Vagina (tissue), 2 donors: Measurements from ENCODE around the gene PTPN9. TPM values are rescaled to one million over a fixed set of nuclear protein-coding genes. Genes with fewer than 3 reads are reported as not detected.
"Not testable (repeated sequence)": the region's sequence is repeated elsewhere in the genome, so short reads cannot be mapped to it uniquely, and the experiment has no call there.

Source experiments
- DNase-seq, 2 donors: peaks; one replicate each; pipeline ENCODE4 v3.0.0-alpha.2; 2017; ENCODE audit errors: extremely low spot score in 2 of 2
- H3K27ac ChIP-seq: fragments of 200-600 bp; sonication (generic); one replicate; pipeline ENCODE4 v1.5.1; 2019
- H3K27me3 ChIP-seq: fragments of 200-600 bp; sonication (generic); one replicate; pipeline ENCODE4 v1.5.1; 2019
- H3K36me3 ChIP-seq, 2 donors: fragments of 200-600 bp; sonication (generic); one replicate each; pipeline ENCODE4 v1.5.1; 2017 to 2019
- H3K4me1 ChIP-seq: fragments of 200-600 bp; sonication (generic); one replicate; pipeline ENCODE4 v1.5.1; 2019
- H3K4me3 ChIP-seq, 2 donors: fragments of 200-600 bp; sonication (generic); 1 replicate in 1 of 2; 2 replicates in 1 of 2; pipeline ENCODE4 v1.5.1; 2016 to 2019
- H3K9me3 ChIP-seq: fragments of 200-600 bp; sonication (generic); one replicate; pipeline ENCODE4 v1.5.1; 2019
- POLR2A ChIP-seq, 2 donors: fragments of 450-650 bp; IDR thresholded peaks; one replicate each; pipeline ENCODE4 v1.6.1; 2017; ENCODE audit warnings: antibody characterized with exemption in 2 of 2, mild to moderate bottlenecking in 2 of 2, moderate library complexity in 2 of 2
- POLR2AphosphoS5 ChIP-seq, 2 donors: sonication (generic); formaldehyde crosslinking; IDR thresholded peaks; one replicate each; pipeline ENCODE4 v1.9.0; 2017; ENCODE audit warnings: antibody characterized with exemption in 2 of 2, mild to moderate bottlenecking in 2 of 2, low read depth in 1 of 2; ENCODE audit not compliant: insufficient read depth in 1 of 2
- intact Hi-C: fragments of 100-400 bp; cut with DNase I; formaldehyde crosslinking; loops from one replicate; pipeline ENCODE4 v1.15.1; 2023
- total RNA-seq: library from RNA; depleted of rRNA; stranded (reverse); fragments of >200 nt; gene quantifications from one replicate; pipeline ENCODE4 v1.2.3, GENCODE V29; 2016
- TF ChIP-seq, protein P1 (sequence below), 3 experiments: fragments of 450-650 bp in 2 of 3; fragments of 200-600 bp in 1 of 3; sonication (generic) in 1 of 3; IDR thresholded peaks; one replicate each; pipeline ENCODE4 v1.5.1; 2017 to 2019; ENCODE audit warnings: antibody characterized with exemption in 3 of 3, mild to moderate bottlenecking in 2 of 3, moderate library complexity in 2 of 3

Gene PTPN9
- total RNA-seq, 1 donor from 2014 or later = 18.2 TPM

DNA sequence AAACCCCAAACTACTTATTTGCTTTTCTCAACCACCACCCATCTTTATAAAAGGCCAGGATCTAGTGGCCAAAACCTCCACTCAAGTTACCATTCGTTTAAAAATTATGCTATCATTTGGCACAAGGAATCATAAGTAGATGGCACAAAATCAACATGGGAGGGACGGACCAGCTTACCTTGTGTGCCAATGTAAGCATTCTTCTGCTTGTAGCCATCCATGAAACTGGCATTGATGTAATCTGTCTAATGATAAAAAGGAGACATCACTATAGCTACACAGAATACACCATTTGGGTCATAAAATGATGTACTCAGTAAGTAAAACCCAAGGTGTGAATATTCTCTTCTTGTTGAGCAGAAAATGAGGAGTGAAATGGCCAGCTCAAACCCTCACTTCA is 99.4 kb downstream of the PTPN9 start:
- H3K27ac ChIP-seq = no peak overlapping the region
- H3K27me3 ChIP-seq = no peaks in the 10 kb centered on the region
- no peaks in the 10 kb centered on the region for H3K4me1 ChIP-seq
- intact Hi-C loops = no loop called here
- no peaks in the 10 kb centered on the region for H3K9me3 ChIP-seq
- no peak for DNase-seq
- H3K36me3 ChIP-seq = peaks cover 0 to 11% of the 10 kb centered on the region in 2 donors
- no peak overlapping the region for H3K4me3 ChIP-seq
- TF ChIP-seq, protein P1, sequence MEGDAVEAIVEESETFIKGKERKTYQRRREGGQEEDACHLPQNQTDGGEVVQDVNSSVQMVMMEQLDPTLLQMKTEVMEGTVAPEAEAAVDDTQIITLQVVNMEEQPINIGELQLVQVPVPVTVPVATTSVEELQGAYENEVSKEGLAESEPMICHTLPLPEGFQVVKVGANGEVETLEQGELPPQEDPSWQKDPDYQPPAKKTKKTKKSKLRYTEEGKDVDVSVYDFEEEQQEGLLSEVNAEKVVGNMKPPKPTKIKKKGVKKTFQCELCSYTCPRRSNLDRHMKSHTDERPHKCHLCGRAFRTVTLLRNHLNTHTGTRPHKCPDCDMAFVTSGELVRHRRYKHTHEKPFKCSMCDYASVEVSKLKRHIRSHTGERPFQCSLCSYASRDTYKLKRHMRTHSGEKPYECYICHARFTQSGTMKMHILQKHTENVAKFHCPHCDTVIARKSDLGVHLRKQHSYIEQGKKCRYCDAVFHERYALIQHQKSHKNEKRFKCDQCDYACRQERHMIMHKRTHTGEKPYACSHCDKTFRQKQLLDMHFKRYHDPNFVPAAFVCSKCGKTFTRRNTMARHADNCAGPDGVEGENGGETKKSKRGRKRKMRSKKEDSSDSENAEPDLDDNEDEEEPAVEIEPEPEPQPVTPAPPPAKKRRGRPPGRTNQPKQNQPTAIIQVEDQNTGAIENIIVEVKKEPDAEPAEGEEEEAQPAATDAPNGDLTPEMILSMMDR (IDR thresholded peaks at IDR 0.05) = no peak
- TF ChIP-seq POLR2AphosphoS5 (IDR thresholded peaks at IDR 0.05; ENCODE audit: insufficient read depth in 1 of 2, low read depth in 1 of 2) (no peak), POLR2A (IDR thresholded peaks at IDR 0.05) (no peak)

DNA sequence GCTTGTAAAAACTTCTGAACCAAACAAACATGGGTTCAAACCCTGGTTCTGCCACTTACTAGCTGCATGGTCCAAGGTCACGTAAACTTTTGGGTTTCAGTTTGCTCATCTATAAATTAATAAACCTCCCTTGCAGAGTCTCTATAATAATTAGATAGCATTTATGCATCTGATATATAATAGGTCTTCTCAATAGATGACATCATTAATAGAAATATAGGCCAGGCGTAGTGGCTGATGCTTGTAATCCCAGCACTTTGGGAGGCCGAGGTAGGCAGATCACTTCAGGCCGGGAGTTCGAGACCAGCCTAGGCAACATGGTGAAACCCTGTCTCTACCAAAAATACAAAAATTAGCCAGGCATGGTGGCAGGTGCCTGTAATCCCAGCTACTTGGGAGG is 102.0 kb downstream of the PTPN9 start:
- intact Hi-C loops, H3K4me1 ChIP-seq, H3K9me3 ChIP-seq, H3K27ac ChIP-seq, H3K27me3 ChIP-seq, H3K4me3 ChIP-seq, DNase-seq: not testable (repeated sequence)
- peaks cover 0 to 15% of the 10 kb centered on the region in 2 donors for H3K36me3 ChIP-seq

DNA sequence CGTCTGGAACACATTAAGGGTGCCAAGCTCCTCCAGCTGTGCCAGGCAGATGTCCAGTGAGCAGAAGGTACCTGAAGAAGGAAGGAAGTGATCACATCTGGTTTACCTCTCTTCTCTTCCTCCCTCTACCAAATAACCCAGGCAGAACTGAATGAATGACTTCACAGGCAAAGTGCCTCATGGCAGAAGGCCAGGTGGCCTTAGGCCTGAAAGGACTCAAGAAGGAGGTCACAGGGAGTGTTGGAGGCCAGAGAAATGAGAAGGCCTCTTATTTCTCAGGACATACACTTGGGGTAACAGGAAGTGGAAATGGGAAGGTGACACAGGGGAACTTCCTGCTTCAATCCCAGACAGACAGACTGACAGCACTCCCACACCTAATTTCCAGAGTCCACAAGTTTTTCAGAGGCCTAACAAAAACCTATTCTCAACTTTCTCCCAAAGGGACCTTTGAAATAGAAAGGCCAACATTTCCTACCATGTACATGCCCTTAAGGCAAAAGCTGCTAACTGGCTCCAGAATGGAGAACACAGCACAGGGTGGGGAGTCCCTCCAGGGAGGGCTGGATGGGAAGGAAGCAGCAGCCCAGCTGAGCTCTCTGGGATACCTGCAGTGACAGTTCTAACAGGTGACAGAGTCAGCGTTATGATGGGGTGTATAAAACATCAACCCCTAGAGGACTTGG is 110.1 kb downstream of the PTPN9 start:
- H3K4me1 ChIP-seq = no peaks in the 10 kb centered on the region
- no peaks in the 10 kb centered on the region for H3K9me3 ChIP-seq
- no peak overlapping the region for H3K27ac ChIP-seq
- H3K27me3 ChIP-seq = no peaks in the 10 kb centered on the region
- TF ChIP-seq POLR2AphosphoS5 (IDR thresholded peaks at IDR 0.05; ENCODE audit: insufficient read depth in 1 of 2, low read depth in 1 of 2) = no peak
- TF ChIP-seq, protein P1 (IDR thresholded peaks at IDR 0.05) = no peak
- no peak for TF ChIP-seq POLR2A (IDR thresholded peaks at IDR 0.05)
- peaks cover 0 to 48% of the 10 kb centered on the region in 2 donors for H3K36me3 ChIP-seq
- DNase-seq = no peak
- no peak overlapping the region for H3K4me3 ChIP-seq
- intact Hi-C loops = no loop called here

DNA sequence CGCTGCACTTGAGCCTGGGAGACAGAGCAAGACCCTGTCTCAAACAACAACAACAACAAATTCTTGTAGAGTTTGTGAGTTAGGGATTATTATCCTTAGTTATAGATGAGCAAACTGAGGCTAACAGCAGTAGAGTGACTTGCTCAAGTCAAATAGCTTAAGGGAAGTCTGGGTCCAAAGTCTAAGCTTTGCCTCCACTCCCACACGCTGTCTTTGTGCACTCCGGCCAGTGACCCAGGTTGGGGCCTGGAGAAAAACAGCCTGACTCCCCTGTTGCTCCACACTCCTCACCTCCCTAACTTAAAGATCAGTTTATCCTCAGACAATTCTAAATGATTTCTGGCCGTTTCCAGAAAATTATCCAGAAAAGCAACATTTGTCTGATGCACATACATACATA is 118.5 kb downstream of the PTPN9 start:
- peaks cover 6% of the 10 kb centered on the region for H3K4me1 ChIP-seq
- H3K4me3 ChIP-seq = no peak overlapping the region
- TF ChIP-seq, protein P1 (IDR thresholded peaks at IDR 0.05) = no peak
- no peak for TF ChIP-seq POLR2AphosphoS5 (IDR thresholded peaks at IDR 0.05; ENCODE audit: insufficient read depth in 1 of 2, low read depth in 1 of 2)
- no peak for TF ChIP-seq POLR2A (IDR thresholded peaks at IDR 0.05)
- H3K9me3 ChIP-seq = no peaks in the 10 kb centered on the region
- no peaks in the 10 kb centered on the region for H3K36me3 ChIP-seq
- H3K27ac ChIP-seq = no peak overlapping the region
- no peaks in the 10 kb centered on the region for H3K27me3 ChIP-seq
- intact Hi-C loops = no loop called here
- DNase-seq = no peak

DNA sequence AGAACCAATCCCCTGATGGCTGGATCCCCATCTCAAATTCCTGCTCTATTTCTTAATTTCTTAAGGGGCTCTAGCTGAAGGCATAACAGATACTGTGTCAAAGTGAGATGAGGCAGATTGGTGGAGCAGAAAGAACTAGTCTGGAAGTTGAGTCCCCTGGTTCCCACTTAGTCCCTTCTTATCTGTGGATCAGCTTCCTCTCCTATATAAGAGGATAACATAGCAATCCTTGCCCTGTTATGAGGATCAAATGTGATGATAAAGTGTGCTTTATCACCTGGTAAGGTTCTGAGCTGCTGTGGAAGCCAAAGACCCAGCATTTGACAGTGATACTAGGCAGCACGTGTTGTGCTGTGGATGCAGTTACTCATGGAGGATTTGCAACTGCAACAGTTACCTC is 119.5 kb downstream of the PTPN9 start:
- no peak for DNase-seq
- intact Hi-C loops = loop anchor here (10.0 kb wide), 2 partner anchors 115 to 195 kb away; partner anchors contain the start of gene PTPN9
- TF ChIP-seq POLR2AphosphoS5 (IDR thresholded peaks at IDR 0.05; ENCODE audit: insufficient read depth in 1 of 2, low read depth in 1 of 2) (no peak), POLR2A (IDR thresholded peaks at IDR 0.05) (no peak)
- TF ChIP-seq, protein P1 (IDR thresholded peaks at IDR 0.05) = no peak
- no peaks in the 10 kb centered on the region for H3K36me3 ChIP-seq
- H3K4me3 ChIP-seq = no peak overlapping the region
- no peaks in the 10 kb centered on the region for H3K9me3 ChIP-seq
- H3K27me3 ChIP-seq = no peaks in the 10 kb centered on the region
- no peak overlapping the region for H3K27ac ChIP-seq
- peaks cover 6% of the 10 kb centered on the region for H3K4me1 ChIP-seq
